Adipose tissue (tissue), 3 donors: Measurements from ENCODE around the gene TRIM71. TPM values are rescaled to one million over a fixed set of nuclear protein-coding genes. Genes with fewer than 3 reads are reported as not detected.
"Not testable (repeated sequence)": the region's sequence is repeated elsewhere in the genome, so short reads cannot be mapped to it uniquely, and the experiment has no call there.

ENCODE experiments used
- H3K27ac ChIP-seq: one replicate; pipeline ENCODE4 v1.5.1; 2013; ENCODE audit warnings: low read depth, low read length
- WGBS, 3 donors: extraction: QIAGEN DNeasy Blood & Tissue Kit; methylation state at CpG; one replicate each; pipeline ENCODE4 v1.1.7; 2013; 5-methylcytosine and 5-hydroxymethylcytosine counted together
- polyA plus RNA-seq, 3 donors: library from polyadenylated mRNA; stranded (reverse); fragments of 200-250 nt; gene quantifications; one replicate each; pipeline ENCODE4 v1.2.3, GENCODE V29; 2013
- donor health status: healthy with polysubstance abuse.
- donor health status: Bipolar disorder and iron deficiency.
- donor health status: healthy.

TRIM71 gene
- polyA plus RNA-seq, 3 donors = under 0.01 to 0.01 TPM; not detected in 1

- H3K27ac ChIP-seq = no peak overlapping the region
- 37 to 77% (median 76%) methylated on average over 4 of the region's 4 CpGs for WGBS, 3 donors
Observed at GRCh38 chr3:32839714-32840085, 21.9 kb downstream of the TRIM71 start.

GRCh38 chr3:32840086-32840841 lies 22.5 kb downstream of the TRIM71 start:
- 50 to 77% (median 66%) methylated on average over 5 of the region's 5 CpGs for WGBS, 3 donors

DNA sequence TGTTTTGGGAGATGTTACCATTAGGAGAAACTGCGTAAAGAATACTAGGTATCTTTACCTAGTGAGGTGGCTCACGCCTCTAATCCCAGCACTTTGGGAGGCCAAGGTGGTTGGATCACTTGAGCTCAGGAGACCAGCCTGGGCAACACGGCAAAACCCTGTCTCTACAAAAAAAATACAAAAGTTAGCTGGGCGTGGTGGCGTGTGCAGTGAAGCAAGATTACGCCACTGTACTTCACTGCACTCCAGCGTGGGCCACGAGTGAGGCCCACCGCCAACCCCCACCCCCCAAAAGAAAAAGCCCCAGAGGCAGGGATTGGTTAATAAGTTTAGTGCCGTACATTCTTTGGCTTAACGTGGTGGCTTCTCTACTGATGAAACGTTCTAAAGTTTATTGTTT lies 23.5 kb downstream of the TRIM71 start:
- 57 to 76% (median 63%) methylated on average over 12 of the region's 12 CpGs for WGBS, 3 donors
- H3K27ac ChIP-seq = no peak overlapping the region

More at GRCh38 chr3:32840086-32840841, 22.5 kb downstream of the TRIM71 start:
- H3K27ac ChIP-seq = no peak overlapping the region

DNA sequence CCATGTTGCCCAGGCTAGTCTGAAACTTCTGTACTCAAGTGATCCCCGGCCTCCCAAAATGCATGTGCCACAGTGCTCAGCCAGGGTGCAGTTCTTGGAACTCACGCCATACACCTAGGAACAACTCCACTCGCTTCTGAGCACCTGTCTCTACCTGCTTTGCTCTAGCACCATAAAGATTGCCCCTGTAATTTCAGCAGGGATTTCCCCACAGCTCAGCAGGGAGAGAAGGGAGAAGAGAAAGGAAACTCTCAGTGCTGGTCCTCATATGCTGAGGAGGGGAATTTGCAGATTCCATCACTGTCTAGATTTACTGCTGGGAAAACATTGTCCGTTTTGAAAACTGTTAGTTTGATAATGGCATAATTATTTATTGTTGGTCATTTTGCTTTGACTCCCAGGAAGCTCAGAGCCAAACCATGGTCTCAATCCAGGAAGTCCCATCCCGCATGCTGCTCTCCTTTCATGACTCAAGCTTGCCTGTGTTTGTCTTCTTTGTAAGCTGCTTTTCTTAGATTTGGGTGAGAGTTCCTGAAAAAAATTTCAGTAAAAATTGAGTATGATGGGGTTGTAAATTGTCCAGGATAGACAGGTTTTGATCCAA lies 24.2 kb downstream of the TRIM71 start:
- no peak overlapping the region for H3K27ac ChIP-seq

DNA sequence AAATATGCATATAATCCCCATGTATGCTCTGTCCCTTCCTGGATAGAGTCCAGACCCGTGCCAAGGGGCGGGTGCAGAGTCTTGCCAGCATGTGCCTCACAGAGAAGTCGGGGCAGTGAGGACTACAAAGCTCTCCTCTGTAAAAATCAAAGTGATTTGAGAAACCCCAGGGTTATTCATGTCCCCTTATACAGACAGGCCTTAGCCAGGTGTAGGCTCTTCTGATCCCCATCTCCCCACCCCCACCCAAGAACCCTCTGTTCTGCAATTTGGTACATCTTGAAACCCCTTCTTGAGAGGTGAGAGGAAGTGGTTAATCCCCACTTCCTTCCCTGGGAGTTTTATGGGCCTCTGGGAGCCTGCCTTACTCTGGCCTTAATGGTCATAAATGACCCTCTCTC lies 24.7 kb downstream of the TRIM71 start:
- WGBS, 3 donors = 45 to 53% (median 48%) methylated on average over 3 of the region's 3 CpGs
- no peak overlapping the region for H3K27ac ChIP-seq

More for the DNA sequence above, 24.2 kb downstream of the TRIM71 start:
- 62 to 79% (median 63%) methylated on average over 5 of the region's 5 CpGs for WGBS, 3 donors

- WGBS, 3 donors = 44 to 70% (median 46%) methylated on average over 2 of the region's 2 CpGs
- H3K27ac ChIP-seq = no peak overlapping the region
Observed at GRCh38 chr3:32842987-32843386, 25.2 kb downstream of the TRIM71 start.

GRCh38 chr3:32843510-32844321 lies 25.9 kb downstream of the TRIM71 start:
- WGBS, 3 donors = 83 to 85% (median 84%) methylated on average over 17 of the region's 17 CpGs

GRCh38 chr3:32844322-32844654 lies 26.5 kb downstream of the TRIM71 start:
- WGBS, 3 donors = 91 to 95% (median 94%) methylated on average over 7 of the region's 7 CpGs
- no peak overlapping the region for H3K27ac ChIP-seq

More at GRCh38 chr3:32843510-32844321, 25.9 kb downstream of the TRIM71 start:
- H3K27ac ChIP-seq = no peak overlapping the region

DNA sequence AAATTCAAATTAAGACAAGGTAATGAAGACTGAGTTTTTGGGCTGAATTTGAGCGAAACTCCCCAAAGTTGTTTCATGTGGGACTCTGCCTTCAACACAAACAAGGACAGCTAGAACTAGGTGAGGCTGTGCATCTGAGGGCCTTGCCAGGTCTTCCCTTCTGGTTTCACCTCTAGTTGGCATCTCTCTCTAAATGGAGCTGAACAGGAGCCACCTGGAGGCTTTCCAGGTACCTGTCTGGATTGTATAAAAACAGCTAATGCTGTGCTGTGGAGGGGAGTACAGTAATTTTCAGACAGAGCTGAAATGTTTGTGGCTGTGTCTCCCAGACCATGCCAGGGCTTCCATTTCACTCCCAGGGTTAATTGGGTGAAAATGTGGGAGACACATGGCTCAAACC lies 27.1 kb downstream of the TRIM71 start:
- no peak overlapping the region for H3K27ac ChIP-seq
- WGBS, 3 donors = 92 to 95% (median 94%) methylated on average over 1 of the region's 1 CpG

DNA sequence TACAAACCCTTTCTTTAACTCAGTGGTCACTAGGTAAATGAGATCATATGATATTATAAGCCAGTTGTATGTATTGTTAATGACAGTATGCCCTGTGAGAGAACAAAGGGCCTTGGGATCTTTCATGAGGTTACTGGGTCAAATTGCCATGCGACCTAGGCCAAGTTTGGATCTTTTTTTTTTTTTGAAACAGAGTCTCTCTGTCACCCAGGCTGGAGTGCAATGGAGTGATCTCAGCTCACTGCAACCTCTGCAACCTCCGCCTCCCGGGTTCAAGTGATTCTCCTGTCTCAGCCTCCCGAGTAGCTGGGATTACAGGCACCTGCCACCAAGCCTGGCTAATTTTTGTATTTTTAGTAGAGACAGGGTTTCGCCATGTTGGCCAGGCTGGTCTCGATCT lies 27.7 kb downstream of the TRIM71 start:
- H3K27ac ChIP-seq = not testable (repeated sequence)
- 91 to 96% (median 94%) methylated on average over 6 of the region's 6 CpGs for WGBS, 3 donors

DNA sequence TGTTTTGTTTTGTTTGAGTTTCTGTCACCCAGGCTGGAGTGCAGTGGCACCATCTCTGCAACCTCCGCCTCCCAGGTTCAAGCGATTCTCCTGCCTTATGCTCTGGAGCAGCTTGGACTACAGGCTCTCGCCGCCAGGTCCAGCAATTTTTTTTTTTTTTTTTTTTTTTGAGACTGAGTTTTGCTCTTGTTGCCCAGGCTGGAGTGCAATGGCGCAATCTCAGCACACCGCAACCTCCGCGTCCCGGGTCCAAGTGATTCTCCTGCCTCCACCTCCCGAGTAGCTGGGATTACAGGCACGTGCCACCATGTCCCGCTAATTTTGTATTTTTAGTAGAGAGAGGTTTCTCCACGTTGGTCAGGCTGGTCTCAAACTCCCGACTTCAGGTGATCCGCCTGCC lies 29.2 kb downstream of the TRIM71 start:
- WGBS, 3 donors = 91 to 95% (median 93%) methylated on average over 15 of the region's 15 CpGs
- not testable (repeated sequence) for H3K27ac ChIP-seq

DNA sequence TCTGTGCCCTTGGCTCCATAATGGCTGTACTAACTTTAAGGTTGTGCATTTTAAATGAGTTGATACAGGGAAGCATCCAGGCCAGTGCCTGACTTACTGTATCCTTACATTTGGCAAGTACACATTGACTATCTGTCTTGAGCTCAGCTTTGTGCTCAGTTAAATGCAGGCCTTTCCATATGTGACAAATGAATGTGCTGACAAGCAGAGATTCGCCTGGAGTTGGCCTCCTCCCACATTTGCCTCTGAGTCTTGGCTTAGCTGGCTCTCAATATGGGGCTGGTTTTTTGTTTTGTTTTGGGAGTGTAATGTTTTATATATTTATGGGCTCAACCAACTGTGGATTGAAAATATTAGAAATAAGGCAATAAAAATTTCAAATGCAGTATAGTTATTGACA lies 29.7 kb downstream of the TRIM71 start:
- 67 to 79% (median 72%) methylated on average over 1 of the region's 1 CpG for WGBS, 3 donors
- H3K27ac ChIP-seq = no peak overlapping the region

DNA sequence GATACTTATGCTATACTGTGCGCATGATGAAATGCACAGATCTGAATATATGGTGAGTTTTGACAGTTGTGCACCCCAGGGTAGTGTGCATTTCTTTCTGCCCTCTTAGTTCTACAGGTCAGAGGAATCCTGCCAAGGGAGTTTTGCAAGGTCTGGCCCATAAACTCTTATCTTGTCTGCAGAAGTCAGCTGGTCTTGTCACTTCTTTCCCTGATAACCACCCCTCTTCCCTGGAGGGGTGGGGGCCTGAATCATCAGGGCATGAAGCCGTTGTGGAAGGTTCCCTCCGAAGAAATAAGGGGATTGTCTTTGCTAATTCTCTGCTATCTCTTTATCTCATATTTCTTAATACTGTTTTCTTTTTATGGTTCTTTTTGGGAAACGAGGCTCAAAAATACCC lies 30.4 kb downstream of the TRIM71 start:
- H3K27ac ChIP-seq = no peak overlapping the region
- 41 to 46% (median 46%) methylated on average over 4 of the region's 4 CpGs for WGBS, 3 donors

- WGBS, 3 donors = 84 to 85% (median 84%) methylated on average over 4 of the region's 4 CpGs
- no peak overlapping the region for H3K27ac ChIP-seq
Observed at GRCh38 chr3:32849046-32849445, 31.2 kb downstream of the TRIM71 start.

- WGBS, 3 donors = 58 to 64% (median 60%) methylated on average over 3 of the region's 3 CpGs
- H3K27ac ChIP-seq = no peak overlapping the region
Observed at GRCh38 chr3:32850226-32850625, 32.4 kb downstream of the TRIM71 start.

GRCh38 chr3:32850636-32851035 lies 32.8 kb downstream of the TRIM71 start:
- H3K27ac ChIP-seq = no peak overlapping the region
- WGBS, 3 donors = 66 to 71% (median 68%) methylated on average over 5 of the region's 5 CpGs

DNA sequence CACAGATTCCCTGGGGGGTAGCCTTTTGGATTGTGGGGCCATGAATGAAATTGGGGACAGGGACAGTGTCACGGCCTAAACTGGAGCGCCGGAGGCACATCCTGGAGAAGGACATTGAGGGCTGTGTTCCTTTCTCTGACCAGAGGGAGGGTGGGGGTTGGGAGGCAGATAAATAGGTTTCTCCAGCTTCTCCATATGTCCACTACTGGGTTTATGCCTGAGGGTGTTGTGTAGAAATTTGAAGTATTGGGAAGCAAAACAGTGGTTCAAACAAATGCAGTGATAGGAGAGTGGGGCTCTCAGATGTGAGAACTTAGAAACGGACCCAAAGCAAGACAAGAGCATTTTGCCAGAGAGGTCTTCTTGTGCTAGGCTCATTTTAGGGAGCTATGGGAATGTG lies 34.3 kb downstream of the TRIM71 start:
- H3K27ac ChIP-seq = no peak overlapping the region
- 88 to 93% (median 91%) methylated on average over 4 of the region's 4 CpGs for WGBS, 3 donors

GRCh38 chr3:32855350-32855953 lies 37.7 kb downstream of the TRIM71 start:
- no peak overlapping the region for H3K27ac ChIP-seq
- 76 to 82% (median 81%) methylated on average over 3 of the region's 3 CpGs for WGBS, 3 donors

GRCh38 chr3:32856355-32856889 lies 38.6 kb downstream of the TRIM71 start:
- H3K27ac ChIP-seq = no peak overlapping the region

More at GRCh38 chr3:32856355-32856889, 38.6 kb downstream of the TRIM71 start:
- WGBS, 3 donors = 39 to 76% (median 70%) methylated on average over 6 of the region's 6 CpGs
